WTC11 (cell line): Measurements from ENCODE around the gene ARHGEF10L. TPM values are rescaled to one million over a fixed set of nuclear protein-coding genes. Genes with fewer than 3 reads are reported as not detected.

Experiments used
- ATAC-seq: fragments of 200-7000 bp; cut with Tn5 transposase; 2 replicates; pipeline ENCODE4 v1.10.0; 2021; ENCODE audit warnings: mild to moderate bottlenecking, moderate library complexity
- CTCF ChIA-PET: fragments of 300-600 bp; sonication (Branson Sonifier 250); formaldehyde crosslinking; loops from one replicate; lab custom pipeline; 2021; ENCODE audit warnings: antibody characterized with exemption; lab: Charles Lee
- POLR2A ChIA-PET: fragments of 350-600 bp; sonication (Branson Sonifier 250); formaldehyde crosslinking; loops from one replicate; lab custom pipeline; 2021; ENCODE audit warnings: antibody characterized with exemption; lab: Charles Lee
- DNase-seq: peaks from one replicate; pipeline ENCODE4 v3.0.0; 2021; ENCODE audit warnings: low spot score
- H3K27ac Mint-ChIP-seq: 2 replicates; pipeline ENCODE4 v1.8.0; 2021; ENCODE audit warnings: mixed read lengths
- H3K27me3 Mint-ChIP-seq: 2 replicates; pipeline ENCODE4 v1.8.0; 2021; ENCODE audit warnings: low read depth, mild to moderate bottlenecking, moderate library complexity, mixed read lengths
- H3K36me3 Mint-ChIP-seq: 2 replicates; pipeline ENCODE4 v1.8.0; 2021; ENCODE audit warnings: mixed read lengths
- H3K4me1 Mint-ChIP-seq: 2 replicates; pipeline ENCODE4 v1.8.0; 2022; ENCODE audit warnings: mixed read lengths
- H3K4me3 Mint-ChIP-seq: 2 replicates; pipeline ENCODE4 v1.8.0; 2021; ENCODE audit warnings: mild to moderate bottlenecking, moderate library complexity, mixed read lengths
- H3K9me3 Mint-ChIP-seq: 2 replicates; pipeline ENCODE4 v1.8.0; 2021; ENCODE audit warnings: mixed read lengths
- AR ChIP-seq: fragments of 250-450 bp; sonication (Bioruptor Pico); IDR thresholded peaks from 2 replicates; pipeline ENCODE4 v1.9.0; 2021; ENCODE audit warnings: mild to moderate bottlenecking
- ATF1 ChIP-seq: sonication (generic); formaldehyde crosslinking; IDR thresholded peaks from 2 replicates; pipeline ENCODE4 v1.8.1; 2023; ENCODE audit warnings: mild to moderate bottlenecking, moderate library complexity, missing genetic modification reagents
- CBFB ChIP-seq: sonication (generic); formaldehyde crosslinking; IDR thresholded peaks from 2 replicates; pipeline ENCODE4 v1.8.1; 2022; ENCODE audit warnings: mild to moderate bottlenecking, low read depth, missing genetic modification reagents
- CREB1 ChIP-seq: sonication (generic); formaldehyde crosslinking; IDR thresholded peaks from 2 replicates; pipeline ENCODE4 v1.8.0; 2023; ENCODE audit warnings: mild to moderate bottlenecking, missing genetic modification reagents
- EMX1 ChIP-seq: fragments of 250-450 bp; sonication (Bioruptor Pico); IDR thresholded peaks from 2 replicates; pipeline ENCODE4 v1.8.0; 2021; ENCODE audit warnings: mild to moderate bottlenecking
- ESRRA ChIP-seq: sonication (generic); formaldehyde crosslinking; IDR thresholded peaks from 2 replicates; pipeline ENCODE4 v1.8.1; 2022; ENCODE audit warnings: mild to moderate bottlenecking, missing genetic modification reagents, borderline replicate concordance
- ETV6 ChIP-seq: sonication (generic); formaldehyde crosslinking; IDR thresholded peaks from 2 replicates; pipeline ENCODE4 v1.8.1; 2022; ENCODE audit warnings: mild to moderate bottlenecking, missing genetic modification reagents
- FOXP1 ChIP-seq: sonication (generic); formaldehyde crosslinking; IDR thresholded peaks from 2 replicates; pipeline ENCODE4 v1.8.0; 2022; ENCODE audit warnings: missing genetic modification reagents, mild to moderate bottlenecking, moderate library complexity, borderline replicate concordance
- HMGA2 ChIP-seq: fragments of 250-450 bp; sonication (Bioruptor Pico); IDR thresholded peaks from 2 replicates; pipeline ENCODE4 v1.4.0; 2021; ENCODE audit warnings: mild to moderate bottlenecking, moderate library complexity
- JAZF1 ChIP-seq: fragments of 250-450 bp; sonication (Bioruptor Pico); IDR thresholded peaks from 2 replicates; pipeline ENCODE4 v1.9.0; 2021; ENCODE audit warnings: moderate library complexity, mild to moderate bottlenecking, inconsistent platforms
- NFE2L1 ChIP-seq: sonication (generic); formaldehyde crosslinking; IDR thresholded peaks from 2 replicates; pipeline ENCODE4 v1.8.1; 2023; ENCODE audit warnings: missing genetic modification reagents
- NR2C2 ChIP-seq: sonication (generic); formaldehyde crosslinking; IDR thresholded peaks from 2 replicates; pipeline ENCODE4 v1.8.0; 2022; ENCODE audit warnings: mild to moderate bottlenecking, missing genetic modification reagents
- OVOL2 ChIP-seq: fragments of 250-450 bp; sonication (Bioruptor Pico); IDR thresholded peaks from 2 replicates; pipeline ENCODE4 v1.9.0; 2021; ENCODE audit warnings: mild to moderate bottlenecking, borderline replicate concordance
- SMAD4 ChIP-seq: sonication (generic); formaldehyde crosslinking; IDR thresholded peaks from 2 replicates; pipeline ENCODE4 v1.8.0; 2022; ENCODE audit warnings: mild to moderate bottlenecking, missing genetic modification reagents
- TEAD1 ChIP-seq: sonication (generic); formaldehyde crosslinking; IDR thresholded peaks from 2 replicates; pipeline ENCODE4 v1.8.0; 2022; ENCODE audit warnings: mild to moderate bottlenecking, missing genetic modification reagents
- USF2 ChIP-seq: sonication (generic); formaldehyde crosslinking; IDR thresholded peaks from 2 replicates; pipeline ENCODE4 v1.8.1; 2023; ENCODE audit warnings: mild to moderate bottlenecking, missing genetic modification reagents, moderate library complexity
- ZNF317 ChIP-seq: sonication (generic); formaldehyde crosslinking; IDR thresholded peaks from 2 replicates; pipeline ENCODE4 v1.8.1; 2023; ENCODE audit warnings: low read depth, mild to moderate bottlenecking, moderate library complexity, missing genetic modification reagents, borderline replicate concordance
- total RNA-seq: library from RNA; stranded (reverse); gene quantifications from 3 replicates; pipeline ENCODE4 v1.2.3, GENCODE V29; 2021
- TF ChIP-seq, protein P1 (sequence below): sonication (generic); formaldehyde crosslinking; IDR thresholded peaks from 2 replicates; pipeline ENCODE4 v1.8.0; 2022; ENCODE audit warnings: mild to moderate bottlenecking, missing genetic modification reagents
- TF ChIP-seq, protein P2 (sequence below): sonication (generic); formaldehyde crosslinking; conservative IDR thresholded peaks from 2 replicates; pipeline ENCODE4 v1.8.1; 2023; ENCODE audit warnings: mild to moderate bottlenecking, low read depth, missing genetic modification reagents, moderate library complexity
- TF ChIP-seq, protein P3 (sequence below): sonication (generic); formaldehyde crosslinking; IDR thresholded peaks from 2 replicates; pipeline ENCODE4 v1.8.0; 2022; ENCODE audit warnings: mild to moderate bottlenecking, missing genetic modification reagents

ARHGEF10L gene
- total RNA-seq, 1 experiment from 2014 or later = 34.4 TPM

GRCh38 chr1:17709981-17710380 lies 170.5 kb downstream of the ARHGEF10L start:
- Mint-ChIP-seq H3K4me1 (no peaks in the 10 kb centered on the region), H3K36me3 (peaks cover 23% of the 10 kb centered on the region), H3K27me3 (peaks cover 12% of the 10 kb centered on the region), H3K4me3 (no peak overlapping the region), H3K27ac (no peak overlapping the region), H3K9me3 (peaks cover 34% of the 10 kb centered on the region)
- no peak for TF ChIP-seq ZNF317
- no peak for TF ChIP-seq EMX1
- no peak for TF ChIP-seq ATF1 (CRISPR knock-in tag)
- TF ChIP-seq CBFB (CRISPR knock-in tag) = no peak
- no peak for TF ChIP-seq TEAD1 (CRISPR knock-in tag)
- TF ChIP-seq FOXP1 (CRISPR knock-in tag) = no peak
- TF ChIP-seq NFE2L1 (CRISPR knock-in tag) = no peak
- TF ChIP-seq AR (CRISPR knock-in tag) = no peak
- TF ChIP-seq USF2 (CRISPR knock-in tag) = no peak
- ChIA-PET CTCF (no interaction called here), POLR2A (no interaction called here)
- DNase-seq (no peak), ATAC-seq (no peak)

DNA sequence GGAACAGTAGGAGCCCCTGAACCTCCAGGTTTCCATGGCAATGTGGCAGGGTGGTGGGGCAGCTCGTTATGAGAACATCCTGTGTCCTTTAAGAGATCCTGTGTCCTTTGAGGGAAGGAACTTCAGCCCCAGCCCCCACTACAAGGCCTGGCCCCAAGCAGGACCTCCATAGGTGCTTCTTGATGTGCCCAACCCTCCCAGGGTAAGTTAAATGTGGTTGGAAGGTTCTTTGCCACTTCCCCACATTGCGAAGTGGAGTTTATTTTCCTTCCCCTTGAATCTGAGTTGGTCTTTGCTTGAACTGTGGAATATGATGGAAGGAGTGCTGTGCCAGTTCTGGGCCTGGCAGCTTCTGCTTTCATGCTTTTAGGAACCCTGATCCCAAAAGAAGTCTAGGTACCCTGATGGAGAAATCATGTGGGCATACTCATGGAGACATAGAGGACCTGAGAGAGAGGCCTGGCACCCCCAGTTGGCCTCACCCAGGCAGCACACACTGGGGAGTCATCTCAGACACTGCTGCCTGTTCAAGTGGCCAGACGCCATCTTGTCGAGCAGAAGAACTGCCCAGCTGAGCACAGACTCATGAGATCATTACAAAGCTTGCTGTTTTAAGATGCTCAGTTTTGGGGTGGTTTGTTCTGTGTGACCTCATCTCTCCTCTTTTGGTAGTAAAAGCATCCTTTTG lies 171.5 kb downstream of the ARHGEF10L start:
- peaks cover 12% of the 10 kb centered on the region for H3K27me3 Mint-ChIP-seq
- no peak overlapping the region for H3K4me3 Mint-ChIP-seq
- ChIA-PET CTCF (no interaction called here), POLR2A (no interaction called here)
- H3K4me1 Mint-ChIP-seq = no peaks in the 10 kb centered on the region
- ATAC-seq = no peak
- peaks cover 23% of the 10 kb centered on the region for H3K36me3 Mint-ChIP-seq
- no peak overlapping the region for H3K27ac Mint-ChIP-seq
- DNase-seq = no peak
- peaks cover 34% of the 10 kb centered on the region for H3K9me3 Mint-ChIP-seq
- TF ChIP-seq OVOL2 (CRISPR knock-in tag) (no peak), FOXP1 (CRISPR knock-in tag) (no peak), CREB1 (CRISPR knock-in tag) (no peak)

DNA sequence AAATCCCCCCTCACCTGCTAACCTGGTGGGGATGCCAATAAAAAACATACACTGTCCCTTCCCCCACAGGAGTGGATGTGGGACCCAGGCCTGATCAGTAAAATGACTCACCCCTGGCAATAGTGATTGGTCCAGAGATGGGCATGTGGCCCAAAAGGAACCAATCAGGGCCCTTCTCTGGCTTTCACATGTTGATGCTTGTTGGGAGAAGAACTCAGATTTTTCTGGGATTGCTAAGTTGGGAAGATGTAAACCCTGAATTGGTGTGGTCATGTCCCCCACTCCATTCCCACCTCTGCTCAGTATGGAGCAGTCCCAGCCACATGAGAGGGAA lies 172.0 kb downstream of the ARHGEF10L start:
- ATAC-seq (no peak), DNase-seq (no peak)
- H3K36me3 Mint-ChIP-seq = peaks cover 23% of the 10 kb centered on the region
- no peak overlapping the region for H3K27ac Mint-ChIP-seq
- POLR2A ChIA-PET = no interaction called here
- H3K4me3 Mint-ChIP-seq = no peak overlapping the region
- no peaks in the 10 kb centered on the region for H3K4me1 Mint-ChIP-seq
- CTCF ChIA-PET = no interaction called here
- peaks cover 12% of the 10 kb centered on the region for H3K27me3 Mint-ChIP-seq
- peaks cover 34% of the 10 kb centered on the region for H3K9me3 Mint-ChIP-seq
- TF ChIP-seq, protein P1, sequence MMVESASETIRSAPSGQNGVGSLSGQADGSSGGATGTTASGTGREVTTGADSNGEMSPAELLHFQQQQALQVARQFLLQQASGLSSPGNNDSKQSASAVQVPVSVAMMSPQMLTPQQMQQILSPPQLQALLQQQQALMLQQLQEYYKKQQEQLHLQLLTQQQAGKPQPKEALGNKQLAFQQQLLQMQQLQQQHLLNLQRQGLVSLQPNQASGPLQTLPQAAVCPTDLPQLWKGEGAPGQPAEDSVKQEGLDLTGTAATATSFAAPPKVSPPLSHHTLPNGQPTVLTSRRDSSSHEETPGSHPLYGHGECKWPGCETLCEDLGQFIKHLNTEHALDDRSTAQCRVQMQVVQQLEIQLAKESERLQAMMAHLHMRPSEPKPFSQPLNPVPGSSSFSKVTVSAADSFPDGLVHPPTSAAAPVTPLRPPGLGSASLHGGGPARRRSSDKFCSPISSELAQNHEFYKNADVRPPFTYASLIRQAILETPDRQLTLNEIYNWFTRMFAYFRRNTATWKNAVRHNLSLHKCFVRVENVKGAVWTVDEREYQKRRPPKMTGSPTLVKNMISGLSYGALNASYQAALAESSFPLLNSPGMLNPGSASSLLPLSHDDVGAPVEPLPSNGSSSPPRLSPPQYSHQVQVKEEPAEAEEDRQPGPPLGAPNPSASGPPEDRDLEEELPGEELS (CRISPR knock-in tag) = no peak
- no peak for TF ChIP-seq NFE2L1 (CRISPR knock-in tag)
- no peak for TF ChIP-seq HMGA2 (CRISPR knock-in tag)
- no peak for TF ChIP-seq AR (CRISPR knock-in tag)
- TF ChIP-seq, protein P2, sequence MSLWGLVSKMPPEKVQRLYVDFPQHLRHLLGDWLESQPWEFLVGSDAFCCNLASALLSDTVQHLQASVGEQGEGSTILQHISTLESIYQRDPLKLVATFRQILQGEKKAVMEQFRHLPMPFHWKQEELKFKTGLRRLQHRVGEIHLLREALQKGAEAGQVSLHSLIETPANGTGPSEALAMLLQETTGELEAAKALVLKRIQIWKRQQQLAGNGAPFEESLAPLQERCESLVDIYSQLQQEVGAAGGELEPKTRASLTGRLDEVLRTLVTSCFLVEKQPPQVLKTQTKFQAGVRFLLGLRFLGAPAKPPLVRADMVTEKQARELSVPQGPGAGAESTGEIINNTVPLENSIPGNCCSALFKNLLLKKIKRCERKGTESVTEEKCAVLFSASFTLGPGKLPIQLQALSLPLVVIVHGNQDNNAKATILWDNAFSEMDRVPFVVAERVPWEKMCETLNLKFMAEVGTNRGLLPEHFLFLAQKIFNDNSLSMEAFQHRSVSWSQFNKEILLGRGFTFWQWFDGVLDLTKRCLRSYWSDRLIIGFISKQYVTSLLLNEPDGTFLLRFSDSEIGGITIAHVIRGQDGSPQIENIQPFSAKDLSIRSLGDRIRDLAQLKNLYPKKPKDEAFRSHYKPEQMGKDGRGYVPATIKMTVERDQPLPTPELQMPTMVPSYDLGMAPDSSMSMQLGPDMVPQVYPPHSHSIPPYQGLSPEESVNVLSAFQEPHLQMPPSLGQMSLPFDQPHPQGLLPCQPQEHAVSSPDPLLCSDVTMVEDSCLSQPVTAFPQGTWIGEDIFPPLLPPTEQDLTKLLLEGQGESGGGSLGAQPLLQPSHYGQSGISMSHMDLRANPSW = no peak
- TF ChIP-seq ETV6 (CRISPR knock-in tag) = no peak
- no peak for TF ChIP-seq ESRRA
- no peak for TF ChIP-seq FOXP1 (CRISPR knock-in tag)
- TF ChIP-seq SMAD4 (CRISPR knock-in tag) = no peak
- TF ChIP-seq, protein P3, sequence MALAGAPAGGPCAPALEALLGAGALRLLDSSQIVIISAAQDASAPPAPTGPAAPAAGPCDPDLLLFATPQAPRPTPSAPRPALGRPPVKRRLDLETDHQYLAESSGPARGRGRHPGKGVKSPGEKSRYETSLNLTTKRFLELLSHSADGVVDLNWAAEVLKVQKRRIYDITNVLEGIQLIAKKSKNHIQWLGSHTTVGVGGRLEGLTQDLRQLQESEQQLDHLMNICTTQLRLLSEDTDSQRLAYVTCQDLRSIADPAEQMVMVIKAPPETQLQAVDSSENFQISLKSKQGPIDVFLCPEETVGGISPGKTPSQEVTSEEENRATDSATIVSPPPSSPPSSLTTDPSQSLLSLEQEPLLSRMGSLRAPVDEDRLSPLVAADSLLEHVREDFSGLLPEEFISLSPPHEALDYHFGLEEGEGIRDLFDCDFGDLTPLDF (CRISPR knock-in tag) = no peak
- TF ChIP-seq NR2C2 (CRISPR knock-in tag) = no peak
- no peak for TF ChIP-seq JAZF1 (CRISPR knock-in tag)
